Activated naive CD8-positive, alpha-beta T cell treated with anti-CD3 and anti-CD28 coated beads, Interleukin-2, amount 10 ng/mL, durations not matched to agents 7 days and 5 days (primary cell): Measurements from ENCODE around the gene HSD17B3. TPM values are rescaled to one million over a fixed set of nuclear protein-coding genes. Genes with fewer than 3 reads are reported as not detected.

ENCODE experiments used
- ATAC-seq: fragments of 150-1000 bp; cut with Tn5 transposase; one replicate; pipeline ENCODE4 v1.10.0; 2021; ENCODE audit warnings: low read depth, moderate library complexity
- POLR2A ChIA-PET: fragments of 350-600 bp; sonication (Branson Sonifier 250); formaldehyde crosslinking; loops from one replicate; lab custom pipeline; 2021; ENCODE audit warnings: antibody characterized with exemption; lab: Charles Lee
- DNase-seq: peaks from one replicate; pipeline ENCODE4 v3.0.0; 2021
- H3K27ac Mint-ChIP-seq: one replicate; pipeline ENCODE4 v1.8.0; 2022; ENCODE audit warnings: mild to moderate bottlenecking, mixed read lengths
- H3K27me3 Mint-ChIP-seq: one replicate; pipeline ENCODE4 v1.8.0; 2022; ENCODE audit warnings: mild to moderate bottlenecking, moderate library complexity, mixed read lengths
- H3K36me3 Mint-ChIP-seq: one replicate; pipeline ENCODE4 v1.8.0; 2021; ENCODE audit warnings: mild to moderate bottlenecking, mixed read lengths
- H3K4me1 Mint-ChIP-seq: one replicate; pipeline ENCODE4 v1.8.0; 2021; ENCODE audit warnings: mixed read lengths
- H3K4me3 Mint-ChIP-seq: one replicate; pipeline ENCODE4 v1.8.0; 2022; ENCODE audit warnings: mild to moderate bottlenecking, moderate library complexity, mixed read lengths
- H3K9me3 Mint-ChIP-seq: one replicate; pipeline ENCODE4 v1.8.0; 2021; ENCODE audit warnings: mixed read lengths
- total RNA-seq, 2 experiments: library from RNA; stranded (reverse); gene quantifications; one replicate each; pipeline ENCODE4 v1.2.3, GENCODE V29; 2021

HSD17B3 gene
- under 1 TPM; 0.68 to 0.69 TPM for total RNA-seq

GRCh38 chr9:96302021-96302420 lies at the start of gene HSD17B3:
TSS of gene HSD17B3 (minus strand) at chr9:96302176. CDS start at chr9:96302104, 72 bp downstream.
- no peaks in the 10 kb centered on the region for H3K36me3 Mint-ChIP-seq
- H3K9me3 Mint-ChIP-seq: no peaks in the 10 kb centered on the region
- POLR2A ChIA-PET: no interaction called here
- no peak within 1 kb of the TSS for H3K4me3 Mint-ChIP-seq
- no peak for ATAC-seq
- H3K4me1 Mint-ChIP-seq: no peaks in the 10 kb centered on the region
- peaks cover 15% of the 10 kb centered on the region for H3K27me3 Mint-ChIP-seq
- H3K27ac Mint-ChIP-seq: no peak within 1 kb of the TSS
- no peak for DNase-seq

GRCh38 chr9:96350866-96351265 lies 48.9 kb upstream of the HSD17B3 start:
- Mint-ChIP-seq H3K4me3 (no peak overlapping the region), H3K27ac (no peak overlapping the region), H3K9me3 (no peaks in the 10 kb centered on the region), H3K4me1 (no peaks in the 10 kb centered on the region), H3K27me3 (no peaks in the 10 kb centered on the region), H3K36me3 (peaks cover 6% of the 10 kb centered on the region)
- ATAC-seq (no peak), DNase-seq (no peak)
- POLR2A ChIA-PET: no interaction called here

GRCh38 chr9:96348261-96348660 lies 46.3 kb upstream of the HSD17B3 start:
- Mint-ChIP-seq H3K4me1 (no peaks in the 10 kb centered on the region), H3K4me3 (no peak overlapping the region), H3K27ac (no peak overlapping the region), H3K27me3 (no peaks in the 10 kb centered on the region), H3K9me3 (no peaks in the 10 kb centered on the region), H3K36me3 (peaks cover 6% of the 10 kb centered on the region)
- DNase-seq: no peak
- no peak for ATAC-seq
- POLR2A ChIA-PET: no interaction called here

DNA sequence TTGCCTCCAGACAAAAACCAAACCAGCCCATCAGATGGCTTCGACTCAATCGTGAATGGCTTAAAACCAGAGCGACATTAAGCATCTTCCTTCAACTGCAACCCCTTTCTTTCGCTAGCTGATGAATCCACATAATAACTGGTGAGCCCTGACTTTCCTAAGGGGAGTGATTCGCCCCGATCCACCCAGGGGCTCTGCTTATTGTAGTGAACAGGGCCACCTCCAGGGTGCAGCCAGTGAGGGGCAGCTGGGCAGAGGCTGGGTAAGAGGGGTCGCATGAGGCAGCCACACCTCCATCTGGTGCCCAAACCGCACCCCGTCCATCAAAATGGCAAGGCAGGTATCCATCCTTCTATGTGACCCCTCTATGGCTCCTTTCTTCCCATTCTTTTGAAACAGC lies 43.6 kb upstream of the HSD17B3 start:
- no peaks in the 10 kb centered on the region for H3K27me3 Mint-ChIP-seq
- no peak for ATAC-seq
- H3K27ac Mint-ChIP-seq: no peak overlapping the region
- POLR2A ChIA-PET: no interaction called here
- no peak for DNase-seq
- H3K4me3 Mint-ChIP-seq: no peak overlapping the region
- H3K4me1 Mint-ChIP-seq: no peaks in the 10 kb centered on the region
- H3K36me3 Mint-ChIP-seq: peaks cover 4% of the 10 kb centered on the region
- no peaks in the 10 kb centered on the region for H3K9me3 Mint-ChIP-seq

GRCh38 chr9:96344458-96345180 lies 42.6 kb upstream of the HSD17B3 start:
- H3K27ac Mint-ChIP-seq: no peak overlapping the region
- H3K27me3 Mint-ChIP-seq: no peaks in the 10 kb centered on the region
- H3K36me3 Mint-ChIP-seq: peaks cover 4% of the 10 kb centered on the region
- no peaks in the 10 kb centered on the region for H3K9me3 Mint-ChIP-seq
- POLR2A ChIA-PET: no interaction called here
- no peak for DNase-seq
- no peak for ATAC-seq
- H3K4me1 Mint-ChIP-seq: peaks cover 4% of the 10 kb centered on the region
- no peak overlapping the region for H3K4me3 Mint-ChIP-seq

DNA sequence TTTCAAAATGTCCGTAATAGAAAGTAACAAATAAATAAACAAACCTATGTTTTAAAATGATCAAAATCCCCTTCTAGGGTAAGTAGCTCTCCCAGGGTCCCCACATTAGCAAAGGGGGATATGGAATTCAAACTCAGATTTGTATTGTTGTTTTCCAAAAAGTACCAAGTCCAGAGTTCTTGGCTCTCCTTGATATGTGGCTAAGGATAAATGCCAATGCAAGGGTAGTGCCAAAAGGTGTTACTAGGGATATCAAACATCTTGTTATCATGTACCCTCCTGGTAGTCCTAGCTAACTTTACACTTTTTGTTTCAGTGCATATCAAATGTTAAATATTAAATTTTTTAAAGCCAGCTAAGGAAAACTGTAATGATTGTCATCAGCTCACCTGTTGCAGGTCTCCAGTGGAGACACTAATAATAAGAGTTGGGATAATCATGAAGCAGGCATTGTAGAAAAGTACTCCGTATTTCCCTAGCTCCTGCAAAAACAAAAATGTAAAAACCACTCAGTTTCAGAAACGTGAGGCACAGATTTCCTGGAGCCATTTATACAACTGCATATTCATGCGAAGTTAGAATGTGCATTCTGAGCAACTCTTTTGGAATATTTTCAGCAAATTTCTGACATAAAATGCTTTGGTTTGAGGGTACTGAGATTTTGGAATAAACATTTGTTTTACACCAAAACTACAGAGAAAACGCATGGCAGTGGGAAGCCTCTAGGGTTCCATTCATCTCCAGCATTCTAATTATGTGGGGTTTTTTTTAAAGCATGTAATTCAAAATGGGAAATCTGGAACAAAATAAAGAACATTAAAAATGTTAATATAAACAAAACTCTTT lies 41.8 kb upstream of the HSD17B3 start:
- H3K36me3 Mint-ChIP-seq: peaks cover 3% of the 10 kb centered on the region
- H3K27ac Mint-ChIP-seq: no peak overlapping the region
- DNase-seq: no peak
- ATAC-seq: no peak
- POLR2A ChIA-PET: no interaction called here
- H3K4me1 Mint-ChIP-seq: peaks cover 4% of the 10 kb centered on the region
- no peak overlapping the region for H3K4me3 Mint-ChIP-seq
- H3K9me3 Mint-ChIP-seq: no peaks in the 10 kb centered on the region
- H3K27me3 Mint-ChIP-seq: no peaks in the 10 kb centered on the region

DNA sequence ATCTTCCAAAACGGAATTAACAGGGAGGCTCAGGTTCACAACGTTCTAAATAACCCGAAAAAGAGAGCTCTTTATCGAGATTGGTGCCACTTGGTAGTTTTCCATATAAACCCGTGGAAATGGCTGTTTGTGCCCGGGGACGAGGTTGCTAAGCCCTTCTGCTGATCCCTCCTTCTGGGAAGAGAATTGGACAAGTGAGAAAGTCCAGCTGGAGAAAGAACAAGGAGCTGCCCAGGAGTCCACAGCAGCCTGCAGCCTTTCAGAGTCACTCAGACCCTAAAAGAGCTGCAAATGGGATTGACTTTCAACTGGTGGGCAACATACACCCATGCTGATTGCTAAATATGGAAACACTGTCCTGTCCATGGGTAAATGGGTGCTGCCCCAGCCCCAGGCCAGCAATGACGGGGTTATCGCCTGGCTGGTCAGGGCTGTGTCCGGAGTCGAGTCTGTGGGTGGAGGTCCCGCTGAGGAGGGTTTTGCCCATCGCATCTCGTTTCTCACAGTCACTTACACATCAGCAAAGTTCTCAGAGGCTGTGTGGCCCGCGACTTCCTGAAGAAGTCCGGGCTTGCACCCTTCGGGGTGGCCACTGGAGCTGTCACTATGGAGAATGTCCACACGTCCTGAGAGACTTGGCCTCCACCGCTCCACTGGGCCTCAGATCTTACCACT lies 40.7 kb upstream of the HSD17B3 start:
- POLR2A ChIA-PET: no interaction called here
- Mint-ChIP-seq H3K4me3 (no peak overlapping the region), H3K36me3 (no peaks in the 10 kb centered on the region), H3K4me1 (peaks cover 4% of the 10 kb centered on the region), H3K27me3 (no peaks in the 10 kb centered on the region), H3K27ac (no peak overlapping the region), H3K9me3 (no peaks in the 10 kb centered on the region)
- no peak for DNase-seq
- ATAC-seq: no peak

GRCh38 chr9:96340707-96341106 lies 38.7 kb upstream of the HSD17B3 start:
- no peak overlapping the region for H3K4me3 Mint-ChIP-seq

DNA sequence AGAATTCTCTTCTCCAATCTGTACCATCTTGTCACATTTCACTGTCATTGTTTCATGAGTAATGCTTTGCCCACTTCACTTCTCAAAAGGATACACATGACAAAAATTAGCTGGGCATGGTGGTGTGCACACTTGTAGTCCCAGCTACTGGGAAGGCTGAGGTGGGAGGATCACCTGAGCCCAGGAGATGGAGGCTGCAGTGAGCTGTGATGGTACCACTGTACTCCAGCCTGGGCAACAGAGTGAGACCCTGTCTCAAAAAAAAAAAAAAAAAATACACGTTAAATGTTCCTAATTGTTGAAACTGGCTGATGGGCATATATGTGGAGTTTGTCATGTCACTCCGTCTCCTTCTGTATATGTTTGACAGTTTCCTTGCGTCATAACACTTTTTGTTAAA lies 36.3 kb upstream of the HSD17B3 start:
- Mint-ChIP-seq H3K4me3 (no peak overlapping the region), H3K9me3 (no peaks in the 10 kb centered on the region), H3K27ac (no peak overlapping the region), H3K4me1 (peaks cover 4% of the 10 kb centered on the region), H3K36me3 (no peaks in the 10 kb centered on the region), H3K27me3 (no peaks in the 10 kb centered on the region)
- DNase-seq: no peak
- POLR2A ChIA-PET: interaction anchor here (0.6 kb wide), 1 partner anchor 125 kb away, joined by 5 read pairs; no protein-coding TSS in a partner anchor
- no peak for ATAC-seq

More at GRCh38 chr9:96340707-96341106, 38.7 kb upstream of the HSD17B3 start:
- no peaks in the 10 kb centered on the region for H3K36me3 Mint-ChIP-seq
- no peak overlapping the region for H3K27ac Mint-ChIP-seq
- no peaks in the 10 kb centered on the region for H3K9me3 Mint-ChIP-seq
- ATAC-seq (no peak), DNase-seq (no peak)
- H3K27me3 Mint-ChIP-seq: no peaks in the 10 kb centered on the region
- peaks cover 4% of the 10 kb centered on the region for H3K4me1 Mint-ChIP-seq
- POLR2A ChIA-PET: no interaction called here

DNA sequence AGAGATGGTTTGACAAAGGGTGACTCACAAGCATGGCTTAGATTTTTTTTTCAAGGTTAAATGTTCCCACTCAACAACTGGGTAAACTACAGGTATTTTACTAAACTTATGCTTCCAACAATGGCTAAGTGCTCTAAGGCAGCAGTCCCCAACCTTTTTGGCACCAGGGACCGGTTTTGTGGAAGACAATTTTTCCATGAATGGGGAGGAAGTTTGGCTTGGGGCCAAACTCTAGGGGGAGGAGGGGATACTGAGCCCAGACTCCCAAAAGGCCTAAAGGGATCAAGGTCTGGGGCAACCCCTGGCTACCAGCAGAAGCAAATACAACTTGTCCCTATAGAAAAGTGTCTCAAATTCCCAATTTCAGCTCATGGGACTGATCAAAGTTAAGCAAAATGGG lies 32.0 kb upstream of the HSD17B3 start:
- POLR2A ChIA-PET: no interaction called here
- DNase-seq (no peak), ATAC-seq (no peak)
- Mint-ChIP-seq H3K4me3 (no peak overlapping the region), H3K36me3 (no peaks in the 10 kb centered on the region), H3K27ac (no peak overlapping the region), H3K27me3 (no peaks in the 10 kb centered on the region), H3K9me3 (no peaks in the 10 kb centered on the region), H3K4me1 (no peaks in the 10 kb centered on the region)

GRCh38 chr9:96331236-96331947 lies 29.4 kb upstream of the HSD17B3 start:
- Mint-ChIP-seq H3K27ac (no peak overlapping the region), H3K9me3 (no peaks in the 10 kb centered on the region), H3K4me1 (no peaks in the 10 kb centered on the region), H3K27me3 (no peaks in the 10 kb centered on the region), H3K36me3 (no peaks in the 10 kb centered on the region), H3K4me3 (no peak overlapping the region)
- POLR2A ChIA-PET: no interaction called here
- DNase-seq (no peak), ATAC-seq (no peak)

GRCh38 chr9:96327694-96328352 lies 25.8 kb upstream of the HSD17B3 start:
- H3K36me3 Mint-ChIP-seq: no peaks in the 10 kb centered on the region
- no peaks in the 10 kb centered on the region for H3K9me3 Mint-ChIP-seq
- peak; percentile 73 for ATAC-seq
- no peaks in the 10 kb centered on the region for H3K4me1 Mint-ChIP-seq
- DNase-seq: no peak
- no peak overlapping the region for H3K4me3 Mint-ChIP-seq
- H3K27me3 Mint-ChIP-seq: no peaks in the 10 kb centered on the region
- no peak overlapping the region for H3K27ac Mint-ChIP-seq
- POLR2A ChIA-PET: interaction anchor here (0.8 kb wide), 1 partner anchor 339 kb away, joined by 3 read pairs; no protein-coding TSS in a partner anchor
